SJSA1 (cell line): Measurements from ENCODE around the gene KRTAP4-6. TPM values are rescaled to one million over a fixed set of nuclear protein-coding genes. Genes with fewer than 3 reads are reported as not detected.
"Not testable (repeated sequence)": the region's sequence is repeated elsewhere in the genome, so short reads cannot be mapped to it uniquely, and the experiment has no call there.

Experiments
- DNase-seq, 2 experiments: peaks; one replicate each; pipeline ENCODE4 v3.0.0-alpha.2; 2015 to 2020; ENCODE audit warnings: low spot score in 2 of 2, low read depth in 1 of 2
- H3K27ac ChIP-seq: fragments of 250-450 bp; sonication (Bioruptor Pico); 2 replicates; pipeline ENCODE4 v1.5.1; 2020; ENCODE audit warnings: mild to moderate bottlenecking, moderate library complexity
- H3K27me3 ChIP-seq: fragments of 250-450 bp; sonication (Bioruptor Pico); replicated peaks from 2 replicates; pipeline ENCODE4 v1.5.1; 2020; ENCODE audit warnings: mild to moderate bottlenecking, moderate library complexity
- H3K36me3 ChIP-seq: fragments of 250-450 bp; sonication (Bioruptor Pico); 2 replicates; pipeline ENCODE4 v1.5.1; 2020; ENCODE audit warnings: mild to moderate bottlenecking
- H3K4me1 ChIP-seq: fragments of 250-450 bp; sonication (Bioruptor Pico); replicated peaks from 2 replicates; pipeline ENCODE4 v1.6.1; 2021; ENCODE audit warnings: mild to moderate bottlenecking
- H3K4me3 ChIP-seq: fragments of 250-450 bp; sonication (Bioruptor Pico); 2 replicates; pipeline ENCODE4 v1.5.1; 2020; ENCODE audit warnings: mild to moderate bottlenecking
- H3K9me3 ChIP-seq: fragments of 250-450 bp; sonication (Bioruptor Pico); replicated peaks from 2 replicates; pipeline ENCODE4 v1.5.1; 2020; ENCODE audit warnings: mild to moderate bottlenecking
- total RNA-seq: library from RNA; depleted of rRNA; stranded (reverse); fragments of >200 nt; shearing (Covaris generic); gene quantifications from 2 replicates; pipeline ENCODE4 v1.2.3, GENCODE V29; 2014; rRNA removed

Gene KRTAP4-6
- total RNA-seq, 1 experiment from 2014 or later: not detected

- Histone ChIP-seq H3K36me3 (no peaks in the 10 kb centered on the region), H3K4me3 (no peak overlapping the region), H3K9me3 (no peaks in the 10 kb centered on the region), H3K27me3 (no peaks in the 10 kb centered on the region), H3K4me1 (peaks cover 15% of the 10 kb centered on the region), H3K27ac (no peak overlapping the region)
- no peak for DNase-seq
Observed at GRCh38 chr17:41107941-41108450, 32.3 kb downstream of the KRTAP4-6 start.

- peaks cover 15% of the 10 kb centered on the region for H3K4me1 ChIP-seq
- peak within 1 kb of the TSS; percentile 56 for H3K27ac ChIP-seq
- not testable (repeated sequence) for H3K9me3 ChIP-seq, H3K4me3 ChIP-seq, DNase-seq, H3K27me3 ChIP-seq, H3K36me3 ChIP-seq
Observed at GRCh38 chr17:41105347-41105746, 35.0 kb downstream of the KRTAP4-6 start, which contains the start of gene KRTAP4-9. KRTAP4-9 (plus strand) TSS chr17:41105389; CDS start chr17:41105389, 0 bp downstream.

GRCh38 chr17:41104386-41105038 is 35.8 kb downstream of the KRTAP4-6 start:
- H3K27ac ChIP-seq: peak overlapping the region; percentile 56

GRCh38 chr17:41103896-41104295 is 36.4 kb downstream of the KRTAP4-6 start:
- no peak overlapping the region for H3K4me3 ChIP-seq
- peak overlapping the region; percentile 56 for H3K27ac ChIP-seq
- no peaks in the 10 kb centered on the region for H3K9me3 ChIP-seq
- H3K4me1 ChIP-seq: peaks cover 21% of the 10 kb centered on the region
- no peaks in the 10 kb centered on the region for H3K36me3 ChIP-seq
- peak in 1 of 2 experiments; percentile 46 for DNase-seq
- no peaks in the 10 kb centered on the region for H3K27me3 ChIP-seq

More at GRCh38 chr17:41104386-41105038, 35.8 kb downstream of the KRTAP4-6 start:
- not testable (repeated sequence) for H3K36me3 ChIP-seq, H3K9me3 ChIP-seq, H3K27me3 ChIP-seq, H3K4me3 ChIP-seq
- DNase-seq: peak in 1 of 2 experiments; percentile 37
- H3K4me1 ChIP-seq: peaks cover 20% of the 10 kb centered on the region

GRCh38 chr17:41101586-41102259 is 38.6 kb downstream of the KRTAP4-6 start, which contains the start of gene KRTAP4-16:
KRTAP4-16 (minus strand) TSS chr17:41102209; CDS start chr17:41102209, 0 bp downstream.
- Histone ChIP-seq H3K4me3 (no peak within 1 kb of the TSS), H3K27ac (no peak within 1 kb of the TSS), H3K9me3 (no peaks in the 10 kb centered on the region), H3K36me3 (no peaks in the 10 kb centered on the region), H3K4me1 (peaks cover 22% of the 10 kb centered on the region), H3K27me3 (no peaks in the 10 kb centered on the region)
- no peak for DNase-seq

GRCh38 chr17:41099682-41100480 is 40.5 kb downstream of the KRTAP4-6 start:
- H3K4me1 ChIP-seq: peaks cover 19% of the 10 kb centered on the region
- H3K9me3 ChIP-seq, H3K4me3 ChIP-seq, H3K27me3 ChIP-seq, H3K36me3 ChIP-seq: not testable (repeated sequence)
- H3K27ac ChIP-seq: peak overlapping the region; percentile 60
- peak; percentile 57 to 72 for DNase-seq

GRCh38 chr17:41098481-41098880 is 41.9 kb downstream of the KRTAP4-6 start:
- Histone ChIP-seq H3K36me3 (no peaks in the 10 kb centered on the region), H3K9me3 (no peaks in the 10 kb centered on the region), H3K4me1 (peaks cover 16% of the 10 kb centered on the region), H3K27ac (no peak overlapping the region), H3K4me3 (no peak overlapping the region), H3K27me3 (no peaks in the 10 kb centered on the region)
- DNase-seq: no peak

- Histone ChIP-seq H3K27ac (no peak within 1 kb of the TSS), H3K9me3 (no peaks in the 10 kb centered on the region), H3K4me1 (peaks cover 12% of the 10 kb centered on the region), H3K36me3 (no peaks in the 10 kb centered on the region), H3K4me3 (no peak within 1 kb of the TSS), H3K27me3 (no peaks in the 10 kb centered on the region)
- no peak for DNase-seq
Observed at GRCh38 chr17:41098042-41098441, 42.3 kb downstream of the KRTAP4-6 start, which contains the start of gene KRTAP4-8. KRTAP4-8 (minus strand) TSS chr17:41098142; CDS start chr17:41098084, 58 bp downstream.

GRCh38 chr17:41096055-41096454 is 44.3 kb downstream of the KRTAP4-6 start:
- no peak for DNase-seq
- Histone ChIP-seq H3K27ac (no peak overlapping the region), H3K36me3 (no peaks in the 10 kb centered on the region), H3K4me1 (peaks cover 12% of the 10 kb centered on the region), H3K27me3 (no peaks in the 10 kb centered on the region), H3K9me3 (no peaks in the 10 kb centered on the region), H3K4me3 (no peak overlapping the region)

Other genes starting within 250 kb of the KRTAP4-6 start
- gene KRT23, start 202.9 kb downstream of the KRTAP4-6 start, total RNA-seq: not detected in 2 replicates
- gene KRT39, start 173.6 kb downstream of the KRTAP4-6 start, total RNA-seq: not detected in 2 replicates
- not detected in 2 replicates for gene KRT40, start 156.2 kb downstream of the KRTAP4-6 start, total RNA-seq
- not detected in 2 replicates for gene KRTAP3-3, start 146.4 kb downstream of the KRTAP4-6 start, total RNA-seq
- not detected in 2 replicates for gene KRTAP3-2, start 140.6 kb downstream of the KRTAP4-6 start, total RNA-seq
- gene KRTAP3-1, start 131.4 kb downstream of the KRTAP4-6 start, total RNA-seq: not detected in 2 replicates
- 0.45 and 2.5 TPM in 2 replicates for gene KRTAP1-5, start 113.3 kb downstream of the KRTAP4-6 start, total RNA-seq
- gene KRTAP1-4, start 110.3 kb downstream of the KRTAP4-6 start, total RNA-seq: not detected in 2 replicates
- gene KRTAP1-3, start 105.7 kb downstream of the KRTAP4-6 start, total RNA-seq: not detected in 2 replicates
- not detected in 2 replicates for gene KRTAP1-1, start 99.1 kb downstream of the KRTAP4-6 start, total RNA-seq
- gene KRTAP2-1, start 93.2 kb downstream of the KRTAP4-6 start, total RNA-seq: not detected in 2 replicates
- gene KRTAP2-2, start 85.3 kb downstream of the KRTAP4-6 start, total RNA-seq: not detected in 2 replicates
- gene KRTAP2-3, start 80.4 kb downstream of the KRTAP4-6 start, total RNA-seq: not detected in 2 replicates
- not detected in 2 replicates for gene KRTAP2-4, start 74.7 kb downstream of the KRTAP4-6 start, total RNA-seq
- not detected in 2 replicates for gene KRTAP4-7, start 56.4 kb downstream of the KRTAP4-6 start, total RNA-seq
- not detected in 2 replicates for gene KRTAP4-8, start 42.4 kb downstream of the KRTAP4-6 start, total RNA-seq
- gene KRTAP4-16, start 38.3 kb downstream of the KRTAP4-6 start, total RNA-seq: not detected in 2 replicates
- gene KRTAP4-9, start 35.2 kb downstream of the KRTAP4-6 start, total RNA-seq: not detected in 2 replicates
- gene KRTAP4-11, start 22.2 kb downstream of the KRTAP4-6 start, total RNA-seq: not detected in 2 replicates
- not detected in 2 replicates for gene KRTAP4-12, start 16.4 kb downstream of the KRTAP4-6 start, total RNA-seq
- not detected in 2 replicates for gene KRTAP4-5, start 9.3 kb upstream of the KRTAP4-6 start, total RNA-seq
- not detected in 2 replicates for gene KRTAP4-4, start 20.2 kb upstream of the KRTAP4-6 start, total RNA-seq
- not detected in 2 replicates for gene KRTAP4-3, start 27.7 kb upstream of the KRTAP4-6 start, total RNA-seq
- not detected in 2 replicates for gene KRTAP4-2, start 37.7 kb upstream of the KRTAP4-6 start, total RNA-seq
- gene KRTAP4-1, start 44.4 kb upstream of the KRTAP4-6 start, total RNA-seq: not detected in 2 replicates
- not detected in 2 replicates for gene KRTAP9-1, start 49.3 kb upstream of the KRTAP4-6 start, total RNA-seq
- gene KRTAP9-2, start 86.1 kb upstream of the KRTAP4-6 start, total RNA-seq: not detected in 2 replicates
- gene KRTAP9-3, start 91.9 kb upstream of the KRTAP4-6 start, total RNA-seq: not detected in 2 replicates
- gene KRTAP9-8, start 97.5 kb upstream of the KRTAP4-6 start, total RNA-seq: not detected in 2 replicates
- not detected in 2 replicates for gene KRTAP9-4, start 109.1 kb upstream of the KRTAP4-6 start, total RNA-seq
- not detected in 2 replicates for gene KRTAP9-9, start 114.8 kb upstream of the KRTAP4-6 start, total RNA-seq
- not detected in 2 replicates for gene KRTAP9-6, start 124.8 kb upstream of the KRTAP4-6 start, total RNA-seq
- gene KRTAP9-7, start 135.2 kb upstream of the KRTAP4-6 start, total RNA-seq: not detected in 2 replicates
- gene KRTAP29-1, start 162.3 kb upstream of the KRTAP4-6 start, total RNA-seq: not detected in 2 replicates
- gene KRTAP16-1, start 168.8 kb upstream of the KRTAP4-6 start, total RNA-seq: not detected in 2 replicates
- gene KRTAP17-1, start 175.2 kb upstream of the KRTAP4-6 start, total RNA-seq: not detected in 2 replicates
- not detected in 2 replicates for gene KRT33A, start 210.3 kb upstream of the KRTAP4-6 start, total RNA-seq
- 0.21 and 0.72 TPM in 2 replicates for gene KRT33B, start 229.3 kb upstream of the KRTAP4-6 start, total RNA-seq
- 0.84 and 1.6 TPM in 2 replicates for gene KRT34, start 241.8 kb upstream of the KRTAP4-6 start, total RNA-seq